Left ventricle myocardium inferior (tissue), 1 donor: ENCODE data around the gene LTV1. TPM values are rescaled to one million over a fixed set of nuclear protein-coding genes. Genes with fewer than 3 reads are reported as not detected.
"Not testable (repeated sequence)": the region's sequence is repeated elsewhere in the genome, so short reads cannot be mapped to it uniquely, and the experiment has no call there.

Experiments
- DNase-seq: peaks from one replicate; pipeline ENCODE4 v3.0.0-alpha.2; 2020
- H3K27ac ChIP-seq: fragments of 200-600 bp; replicated peaks from 2 replicates; pipeline ENCODE4 v1.8.0; 2021
- H3K27me3 ChIP-seq: fragments of 200-600 bp; 2 replicates; pipeline ENCODE4 v1.8.0; 2021; ENCODE audit warnings: low read depth
- H3K36me3 ChIP-seq: fragments of 200-600 bp; 2 replicates; pipeline ENCODE4 v1.8.0; 2021
- H3K4me1 ChIP-seq: fragments of 200-600 bp; 2 replicates; pipeline ENCODE4 v1.8.0; 2021
- H3K4me3 ChIP-seq: fragments of 200-600 bp; 2 replicates; pipeline ENCODE4 v1.8.0; 2021; ENCODE audit warnings: mild to moderate bottlenecking, moderate library complexity
- H3K9me3 ChIP-seq: fragments of 200-600 bp; replicated peaks from 2 replicates; pipeline ENCODE4 v1.8.0; 2021
- intact Hi-C: fragments of 100-400 bp; cut with micrococcal nuclease; formaldehyde crosslinking; loops from one replicate; pipeline ENCODE4 v1.11.0; 2022
- total RNA-seq: library from RNA; stranded (reverse); fragmentation: NEBNext Ultra II Directional; extraction: Animal tissue kit (Norgen Biotek cat#: 25700); gene quantifications from one replicate; pipeline ENCODE4 v1.2.1, GENCODE V29; 2021
- TF ChIP-seq, protein P1 (sequence below): fragments of 200-600 bp; IDR thresholded peaks from 2 replicates; pipeline ENCODE4 v1.8.0; 2021; ENCODE audit warnings: antibody characterized with exemption, mild to moderate bottlenecking, borderline replicate concordance
- donor health status: DM: no; HTN: yes; CAD: no; lungs with severe emphysema.

The LTV1 gene
- total RNA-seq, 1 donor from 2014 or later: 12.9 TPM

DNA sequence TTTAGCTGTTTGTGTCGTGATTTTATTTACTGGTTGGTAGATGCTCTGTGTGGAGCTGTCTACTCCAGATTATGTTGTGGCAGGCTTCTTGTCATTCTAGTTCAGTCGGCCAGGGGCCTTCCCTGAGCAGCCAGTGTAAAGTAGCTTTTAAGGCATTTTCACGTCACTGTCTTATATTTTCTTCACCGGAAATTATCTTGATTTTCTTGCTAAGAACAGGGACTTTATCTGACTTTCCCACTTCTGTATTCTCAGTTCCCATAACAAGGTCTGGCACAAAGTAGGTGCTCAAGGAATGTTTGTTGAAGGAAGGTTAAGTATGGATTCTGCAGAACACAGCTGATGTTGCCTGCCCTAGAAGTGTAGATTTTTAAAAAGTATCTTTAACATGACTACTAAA is 868 bp downstream of the LTV1 start:
- TF ChIP-seq, protein P1, sequence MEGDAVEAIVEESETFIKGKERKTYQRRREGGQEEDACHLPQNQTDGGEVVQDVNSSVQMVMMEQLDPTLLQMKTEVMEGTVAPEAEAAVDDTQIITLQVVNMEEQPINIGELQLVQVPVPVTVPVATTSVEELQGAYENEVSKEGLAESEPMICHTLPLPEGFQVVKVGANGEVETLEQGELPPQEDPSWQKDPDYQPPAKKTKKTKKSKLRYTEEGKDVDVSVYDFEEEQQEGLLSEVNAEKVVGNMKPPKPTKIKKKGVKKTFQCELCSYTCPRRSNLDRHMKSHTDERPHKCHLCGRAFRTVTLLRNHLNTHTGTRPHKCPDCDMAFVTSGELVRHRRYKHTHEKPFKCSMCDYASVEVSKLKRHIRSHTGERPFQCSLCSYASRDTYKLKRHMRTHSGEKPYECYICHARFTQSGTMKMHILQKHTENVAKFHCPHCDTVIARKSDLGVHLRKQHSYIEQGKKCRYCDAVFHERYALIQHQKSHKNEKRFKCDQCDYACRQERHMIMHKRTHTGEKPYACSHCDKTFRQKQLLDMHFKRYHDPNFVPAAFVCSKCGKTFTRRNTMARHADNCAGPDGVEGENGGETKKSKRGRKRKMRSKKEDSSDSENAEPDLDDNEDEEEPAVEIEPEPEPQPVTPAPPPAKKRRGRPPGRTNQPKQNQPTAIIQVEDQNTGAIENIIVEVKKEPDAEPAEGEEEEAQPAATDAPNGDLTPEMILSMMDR: no peak
- H3K27ac ChIP-seq: peak overlapping the region; percentile 95
- H3K4me3 ChIP-seq: peak overlapping the region; percentile 96
- no peaks in the 10 kb centered on the region for H3K9me3 ChIP-seq
- peaks cover 28% of the 10 kb centered on the region for H3K4me1 ChIP-seq
- intact Hi-C loops: loop anchor here (10.0 kb wide), 1 partner anchor 169 kb away; the partner anchor contains the start of gene PHACTR2
- H3K27me3 ChIP-seq: no peaks in the 10 kb centered on the region
- peaks cover 47% of the 10 kb centered on the region for H3K36me3 ChIP-seq
- DNase-seq: no peak

DNA sequence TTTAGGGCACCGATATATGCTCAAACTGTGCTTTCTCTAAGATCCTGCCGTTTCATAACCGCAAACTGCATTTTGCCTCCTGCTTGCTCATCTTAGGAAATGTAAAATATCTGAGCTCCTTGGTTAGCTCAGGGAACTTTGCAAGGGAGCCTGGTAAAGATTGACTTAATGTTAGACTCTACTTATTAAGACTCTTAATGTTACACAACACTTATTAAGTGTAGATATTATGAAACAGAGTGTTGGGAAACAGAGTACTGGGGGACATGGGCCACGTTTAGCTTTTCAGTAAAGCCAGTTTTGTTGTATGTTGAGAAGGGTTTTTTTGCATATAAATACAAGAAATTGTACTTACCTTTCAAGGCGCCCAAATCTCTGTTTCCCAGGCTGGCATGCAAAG is 1.9 kb downstream of the LTV1 start:
- intact Hi-C loops: loop anchor here (10.0 kb wide), 1 partner anchor 170 kb away; the partner anchor contains the start of gene PHACTR2
- Histone ChIP-seq H3K27ac (no peak overlapping the region), H3K27me3 (no peaks in the 10 kb centered on the region), H3K36me3 (peaks cover 57% of the 10 kb centered on the region), H3K4me1 (peaks cover 28% of the 10 kb centered on the region), H3K9me3 (no peaks in the 10 kb centered on the region), H3K4me3 (no peak overlapping the region)
- TF ChIP-seq, protein P1: no peak
- DNase-seq: no peak

DNA sequence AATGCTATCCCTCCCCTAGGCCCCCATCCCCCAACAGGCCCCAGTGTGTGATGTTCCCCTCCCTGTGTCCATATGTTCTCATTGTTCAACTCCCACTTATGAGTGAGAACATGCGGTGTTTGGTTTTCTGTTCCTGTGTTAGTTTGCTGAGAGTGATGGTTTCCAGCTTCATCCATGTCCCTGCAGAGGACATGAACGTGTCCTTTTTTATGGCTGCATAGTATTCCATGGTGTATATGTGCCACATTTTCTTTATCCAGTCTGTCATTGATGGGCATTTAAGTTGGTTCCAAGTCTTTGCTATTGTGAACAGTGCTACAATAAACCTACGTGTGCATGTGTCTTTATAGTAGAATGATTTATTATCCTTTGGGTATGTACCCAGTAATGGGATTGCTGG is 8.6 kb downstream of the LTV1 start:
- H3K27me3 ChIP-seq, DNase-seq, H3K4me3 ChIP-seq, H3K4me1 ChIP-seq, intact Hi-C loops, H3K27ac ChIP-seq: not testable (repeated sequence)
- peaks cover 99% of the 10 kb centered on the region for H3K36me3 ChIP-seq
- H3K9me3 ChIP-seq: peaks cover 41% of the 10 kb centered on the region

DNA sequence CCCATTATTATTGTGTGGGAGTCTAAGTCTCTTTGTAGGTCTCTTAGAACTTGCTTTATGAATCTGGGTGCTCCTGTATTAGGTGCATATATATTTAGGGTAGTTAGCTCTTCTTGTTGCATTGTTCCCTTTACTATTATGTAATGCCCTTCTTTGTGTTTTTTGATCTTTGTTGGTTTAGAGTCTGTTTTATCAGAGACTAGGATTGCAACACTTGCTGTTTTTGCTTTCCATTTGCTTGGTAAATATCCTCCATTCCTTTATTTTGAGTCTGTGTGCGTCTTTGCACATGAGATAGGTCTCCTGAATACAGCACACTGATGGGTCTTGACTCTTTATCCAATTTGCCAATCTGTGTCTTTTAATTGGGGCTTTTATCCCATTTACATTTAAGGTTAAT is 11.9 kb downstream of the LTV1 start:
- H3K27me3 ChIP-seq, intact Hi-C loops, H3K4me3 ChIP-seq, H3K27ac ChIP-seq, H3K4me1 ChIP-seq, DNase-seq: not testable (repeated sequence)
- peaks cover 46% of the 10 kb centered on the region for H3K9me3 ChIP-seq
- H3K36me3 ChIP-seq: peaks cover 99% of the 10 kb centered on the region

DNA sequence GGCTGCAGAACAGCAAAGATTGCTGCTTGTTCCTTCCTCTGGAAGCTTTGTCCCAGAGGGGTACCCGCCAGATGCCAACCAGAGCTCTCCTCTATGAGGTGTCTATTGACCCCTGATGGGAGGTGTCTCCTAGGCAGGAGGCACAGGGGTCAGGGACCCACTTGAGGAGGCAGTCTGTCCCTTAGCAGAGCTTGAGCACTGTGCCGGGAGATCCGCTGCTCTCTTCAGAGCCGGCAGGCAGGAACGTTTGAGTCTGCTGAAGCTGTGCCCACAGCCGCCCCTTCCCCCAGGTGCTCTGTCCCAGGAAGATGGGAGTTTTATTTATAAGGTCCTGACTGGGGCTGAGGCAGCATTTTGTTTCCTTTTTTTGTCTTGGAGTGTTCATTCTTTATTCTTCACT is 13.6 kb downstream of the LTV1 start:
- peaks cover 44% of the 10 kb centered on the region for H3K9me3 ChIP-seq
- not testable (repeated sequence) for H3K27ac ChIP-seq

DNA sequence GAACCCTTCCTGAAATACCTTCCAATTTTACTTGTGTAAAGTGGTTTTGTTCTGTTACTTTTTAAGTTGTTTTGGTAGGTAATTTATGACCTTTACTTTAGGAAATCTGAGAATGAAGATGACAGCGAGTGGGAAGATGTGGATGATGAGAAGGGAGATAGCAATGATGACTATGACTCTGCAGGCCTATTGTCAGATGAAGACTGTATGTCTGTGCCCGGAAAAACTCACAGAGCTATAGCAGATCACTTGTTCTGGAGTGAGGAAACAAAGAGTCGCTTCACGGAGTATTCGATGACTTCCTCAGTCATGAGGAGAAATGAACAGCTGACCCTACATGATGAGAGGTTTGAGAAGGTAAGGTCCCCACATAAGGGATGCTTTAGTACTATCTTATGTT is 14.5 kb downstream of the LTV1 start:
- Histone ChIP-seq H3K4me1 (no peaks in the 10 kb centered on the region), H3K27me3 (no peaks in the 10 kb centered on the region), H3K4me3 (no peak overlapping the region), H3K27ac (no peak overlapping the region), H3K36me3 (peaks cover 99% of the 10 kb centered on the region), H3K9me3 (peaks cover 36% of the 10 kb centered on the region)
- DNase-seq: no peak
- TF ChIP-seq, protein P1: no peak
- intact Hi-C loops: no loop called here

More for the DNA sequence above, 13.6 kb downstream of the LTV1 start:
- H3K27me3 ChIP-seq, DNase-seq, intact Hi-C loops, H3K4me3 ChIP-seq, H3K4me1 ChIP-seq: not testable (repeated sequence)
- H3K36me3 ChIP-seq: peaks cover 99% of the 10 kb centered on the region

DNA sequence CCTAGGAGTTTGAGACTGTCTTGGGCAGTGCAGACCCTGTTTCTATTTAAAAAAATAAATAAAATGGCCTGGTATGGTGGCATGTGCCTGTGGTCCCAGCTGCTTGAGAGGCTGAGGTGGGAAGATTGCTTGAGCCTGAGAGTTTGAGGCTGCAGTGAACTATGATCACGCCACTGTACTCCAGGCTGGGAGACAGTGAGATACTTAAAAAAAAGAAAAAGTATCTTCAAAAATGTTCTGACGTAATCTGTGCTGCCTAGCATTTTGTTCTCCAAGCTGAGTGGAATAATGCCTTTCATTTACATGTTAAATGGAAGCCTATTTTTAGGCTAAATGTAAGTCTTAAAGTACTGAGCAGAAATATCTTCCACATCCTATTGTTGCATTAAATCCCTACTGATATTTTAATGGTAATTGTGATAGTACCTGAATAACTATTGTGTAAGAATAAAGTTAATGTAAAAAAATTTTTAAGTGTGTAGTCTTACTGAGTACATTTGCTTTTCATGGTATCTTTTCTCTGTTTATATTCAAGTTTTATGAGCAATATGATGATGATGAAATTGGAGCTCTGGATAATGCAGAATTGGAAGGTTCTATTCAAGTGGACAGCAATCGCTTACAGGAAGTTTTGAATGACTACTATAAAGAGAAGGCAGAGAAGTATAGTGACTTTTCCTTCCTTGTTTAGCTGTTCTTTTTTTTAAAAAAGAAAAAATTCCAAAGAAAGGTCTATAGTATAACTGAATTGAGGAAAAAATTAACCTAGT is 16.9 kb downstream of the LTV1 start:
- DNase-seq: no peak
- peaks cover 21% of the 10 kb centered on the region for H3K9me3 ChIP-seq
- no peaks in the 10 kb centered on the region for H3K27me3 ChIP-seq
- no peak overlapping the region for H3K4me3 ChIP-seq
- H3K36me3 ChIP-seq: peaks cover 100% of the 10 kb centered on the region
- no peak overlapping the region for H3K27ac ChIP-seq
- no peaks in the 10 kb centered on the region for H3K4me1 ChIP-seq
- intact Hi-C loops: no loop called here
- TF ChIP-seq, protein P1: no peak
